GM21717 (cell line): Measurements from ENCODE around the gene POU2AF3.

ENCODE experiments used
- ATAC-seq: cut with Tn5 transposase; IDR thresholded peaks from one replicate; pipeline ENCODE4 v1.9.1; 2021; ENCODE audit warnings: mild to moderate bottlenecking, moderate library complexity; ENCODE audit not compliant: unreplicated experiment

POU2AF3 gene

GRCh38 chr11:111324277-111324720 is 26.0 kb downstream of the POU2AF3 start:
- no peak for ATAC-seq

- ATAC-seq: no peak
These were observed 26.9 kb downstream of the POU2AF3 start for GRCh38 chr11:111325259-111325658.

- no peak for ATAC-seq
These were observed 28.5 kb downstream of the POU2AF3 start for GRCh38 chr11:111326824-111327223.

- ATAC-seq: no peak
These were observed 29.7 kb downstream of the POU2AF3 start for GRCh38 chr11:111327908-111328624.

GRCh38 chr11:111329306-111330204 is 31.2 kb downstream of the POU2AF3 start:
- no peak for ATAC-seq

GRCh38 chr11:111330234-111330893 is 32.0 kb downstream of the POU2AF3 start:
- no peak for ATAC-seq

- ATAC-seq: no peak
These were observed 33.5 kb downstream of the POU2AF3 start for GRCh38 chr11:111331711-111332479.

GRCh38 chr11:111334532-111335502 is 36.5 kb downstream of the POU2AF3 start:
- no peak for ATAC-seq

- no peak for ATAC-seq
These were observed 37.2 kb downstream of the POU2AF3 start for GRCh38 chr11:111335549-111335948.

- ATAC-seq: no peak
These were observed 37.7 kb downstream of the POU2AF3 start for GRCh38 chr11:111336062-111336461.

- ATAC-seq: no peak
These were observed 38.4 kb downstream of the POU2AF3 start for GRCh38 chr11:111336582-111337256.

- ATAC-seq: no peak
These were observed 41.5 kb downstream of the POU2AF3 start for GRCh38 chr11:111339758-111340388.

GRCh38 chr11:111342329-111342728 is 44.0 kb downstream of the POU2AF3 start:
- ATAC-seq: no peak

- ATAC-seq: no peak
These were observed 45.7 kb downstream of the POU2AF3 start for GRCh38 chr11:111344032-111344431.

GRCh38 chr11:111347002-111347722 is 48.8 kb downstream of the POU2AF3 start:
- no peak for ATAC-seq

- ATAC-seq: no peak
These were observed 49.4 kb downstream of the POU2AF3 start for GRCh38 chr11:111347723-111348115.

GRCh38 chr11:111348147-111348546 is 49.8 kb downstream of the POU2AF3 start:
- no peak for ATAC-seq

- no peak for ATAC-seq
These were observed 50.9 kb downstream of the POU2AF3 start for GRCh38 chr11:111349191-111349695.
